Transverse colon (tissue), 3 donors: ENCODE measurements around the gene PIAS3.

Experiments used
- EP300 ChIP-seq: sonication (generic); formaldehyde crosslinking; IDR thresholded peaks from one replicate; pipeline ENCODE4 v1.6.1; 2017; ENCODE audit warnings: antibody characterized with exemption, low read depth
- TF ChIP-seq, protein P1 (sequence below), 5 experiments: fragments of 200-600 bp in 3 of 5; fragments of 450-650 bp in 2 of 5; sonication (generic) in 3 of 5; IDR thresholded peaks; 1 replicate in 2 of 5; 2 replicates in 3 of 5; pipeline ENCODE4 v1.5.1; 2016 to 2017; ENCODE audit warnings: antibody characterized with exemption in 5 of 5, inconsistent platforms in 3 of 5, mild to moderate bottlenecking in 2 of 5, moderate library complexity in 1 of 5

DNA sequence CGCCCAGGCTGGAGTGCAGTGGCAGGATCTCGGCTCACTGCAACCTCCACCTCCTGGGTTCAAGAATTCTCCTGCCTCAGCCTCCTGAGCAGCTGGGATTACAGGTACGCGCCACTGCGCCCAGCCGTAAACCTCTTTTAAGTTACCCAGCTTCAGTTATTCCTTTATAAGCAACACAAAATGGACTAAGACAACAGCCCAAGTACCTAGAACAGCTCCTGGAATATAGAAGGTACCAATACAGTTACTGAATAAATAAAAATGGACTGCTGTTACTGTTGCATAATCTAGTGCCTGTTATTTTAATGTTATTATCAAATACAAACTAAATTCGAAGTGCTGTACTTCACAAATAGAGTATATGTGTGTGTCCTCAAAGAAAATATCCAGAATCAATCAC, 52.0 kb downstream of the PIAS3 start:
- TF ChIP-seq, protein P1, sequence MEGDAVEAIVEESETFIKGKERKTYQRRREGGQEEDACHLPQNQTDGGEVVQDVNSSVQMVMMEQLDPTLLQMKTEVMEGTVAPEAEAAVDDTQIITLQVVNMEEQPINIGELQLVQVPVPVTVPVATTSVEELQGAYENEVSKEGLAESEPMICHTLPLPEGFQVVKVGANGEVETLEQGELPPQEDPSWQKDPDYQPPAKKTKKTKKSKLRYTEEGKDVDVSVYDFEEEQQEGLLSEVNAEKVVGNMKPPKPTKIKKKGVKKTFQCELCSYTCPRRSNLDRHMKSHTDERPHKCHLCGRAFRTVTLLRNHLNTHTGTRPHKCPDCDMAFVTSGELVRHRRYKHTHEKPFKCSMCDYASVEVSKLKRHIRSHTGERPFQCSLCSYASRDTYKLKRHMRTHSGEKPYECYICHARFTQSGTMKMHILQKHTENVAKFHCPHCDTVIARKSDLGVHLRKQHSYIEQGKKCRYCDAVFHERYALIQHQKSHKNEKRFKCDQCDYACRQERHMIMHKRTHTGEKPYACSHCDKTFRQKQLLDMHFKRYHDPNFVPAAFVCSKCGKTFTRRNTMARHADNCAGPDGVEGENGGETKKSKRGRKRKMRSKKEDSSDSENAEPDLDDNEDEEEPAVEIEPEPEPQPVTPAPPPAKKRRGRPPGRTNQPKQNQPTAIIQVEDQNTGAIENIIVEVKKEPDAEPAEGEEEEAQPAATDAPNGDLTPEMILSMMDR (IDR thresholded peaks at IDR 0.05): no peak
- TF ChIP-seq EP300: no peak
